CD4-positive, alpha-beta memory T cell (primary cell): ENCODE results near the gene HAPLN1. TPM values are rescaled to one million over a fixed set of nuclear protein-coding genes. Genes with fewer than 3 reads are reported as not detected.

ENCODE experiments used
- CTCF ChIA-PET: fragments of 350-600 bp; sonication (Branson Sonifier 250); formaldehyde crosslinking; loops from one replicate; lab custom pipeline; 2021; ENCODE audit warnings: inconsistent platforms; ENCODE audit not compliant: partially characterized antibody; lab: Charles Lee
- POLR2A ChIA-PET: fragments of 350-600 bp; sonication (Branson Sonifier 250); formaldehyde crosslinking; loops from one replicate; lab custom pipeline; 2021; ENCODE audit not compliant: partially characterized antibody; lab: Charles Lee
- DNase-seq, 5 donors: peaks; one replicate each; pipeline versions ENCODE4 v3.0.0 to v3.0.0-alpha.2; 2020 to 2022; ENCODE audit warnings: mixed read lengths in 1 of 5
- H3K27ac ChIP-seq: one replicate; pipeline ENCODE4 v1.7.0; 2013; ENCODE audit warnings: low read depth, low read length
- H3K27me3 ChIP-seq: 2 replicates; pipeline ENCODE4 v1.7.0; 2013; ENCODE audit warnings: mild to moderate bottlenecking, low read length, moderate library complexity; ENCODE audit not compliant: insufficient read depth
- H3K36me3 ChIP-seq: 2 replicates; pipeline ENCODE4 v1.7.0; 2013; ENCODE audit warnings: mild to moderate bottlenecking, low read length, moderate library complexity; ENCODE audit not compliant: insufficient read depth
- H3K4me1 ChIP-seq: 2 replicates; pipeline ENCODE4 v1.7.0; 2013; ENCODE audit warnings: mild to moderate bottlenecking, low read length, moderate library complexity; ENCODE audit not compliant: insufficient read depth
- H3K4me3 ChIP-seq, 2 donors: one replicate each; pipeline ENCODE4 v1.7.0; 2013; ENCODE audit warnings: low read length in 2 of 2, mild to moderate bottlenecking in 1 of 2
- H3K9me3 ChIP-seq, 2 donors: one replicate each; pipeline ENCODE4 v1.7.0; 2013; ENCODE audit warnings: low read length in 2 of 2, control low read depth in 1 of 2; ENCODE audit not compliant: control insufficient read depth in 1 of 2
- H3K27ac Mint-ChIP-seq, 7 donors: one replicate each; pipeline ENCODE4 v1.8.0; 2020 to 2021; ENCODE audit warnings: mixed read lengths in 7 of 7, mild to moderate bottlenecking in 6 of 7, inconsistent platforms in 3 of 7, moderate library complexity in 3 of 7
- H3K27me3 Mint-ChIP-seq, 2 donors: one replicate each; pipeline ENCODE4 v1.8.0; 2020 to 2021; ENCODE audit warnings: mixed read lengths in 2 of 2
- H3K36me3 Mint-ChIP-seq, 2 donors: one replicate each; pipeline ENCODE4 v1.8.0; 2020 to 2021; ENCODE audit warnings: mixed read lengths in 2 of 2, inconsistent platforms in 1 of 2, mild to moderate bottlenecking in 1 of 2
- H3K4me1 Mint-ChIP-seq, 4 donors: one replicate each; pipeline ENCODE4 v1.8.0; 2020 to 2021; ENCODE audit warnings: mixed read lengths in 4 of 4, mild to moderate bottlenecking in 1 of 4
- H3K4me3 Mint-ChIP-seq, 8 donors: one replicate each; pipeline ENCODE4 v1.8.0; 2020 to 2021; ENCODE audit warnings: mixed read lengths in 8 of 8, mild to moderate bottlenecking in 7 of 8, moderate library complexity in 6 of 8, inconsistent platforms in 3 of 8
- H3K9me3 Mint-ChIP-seq, 8 donors: one replicate each; pipeline ENCODE4 v1.8.0; 2020 to 2021; ENCODE audit warnings: mixed read lengths in 8 of 8, mild to moderate bottlenecking in 5 of 8, inconsistent platforms in 3 of 8, moderate library complexity in 1 of 8
- intact Hi-C: fragments of 100-400 bp; cut with micrococcal nuclease; formaldehyde crosslinking; loops from one replicate; pipeline ENCODE4 v1.15.1; 2023
- polyA plus RNA-seq, 2 donors: library from polyadenylated mRNA; unstranded; fragments of 300-500 nt; fragmentation: Illumina TruSeq; gene quantifications; one replicate each; pipeline ENCODE4 v1.2.3, GENCODE V29; 2021
- total RNA-seq, 2 experiments: library from RNA; stranded (reverse); gene quantifications; one replicate each; pipeline ENCODE4 v1.2.3, GENCODE V29; 2021

The HAPLN1 gene
- total and polyA plus RNA-seq, 4 experiments from 2014 or later: not detected

DNA sequence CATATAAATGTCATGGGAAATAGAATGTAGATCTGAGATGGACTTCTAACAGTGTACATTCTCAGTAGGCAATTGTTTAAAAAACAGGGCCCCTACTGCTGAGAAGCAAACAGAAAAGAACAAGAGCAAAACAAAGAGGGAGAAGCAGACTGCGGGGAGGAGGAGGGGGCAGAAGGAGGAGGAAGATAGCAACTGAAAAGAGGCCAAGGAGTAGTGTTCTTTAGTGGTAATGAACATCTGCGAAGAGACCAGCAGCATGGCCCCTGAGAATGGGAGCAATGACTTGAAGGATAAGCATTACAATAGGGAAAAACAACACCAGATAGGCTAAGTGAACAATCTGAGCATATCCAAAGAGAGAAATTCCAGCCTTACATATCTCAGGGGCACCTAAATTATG, 36.8 kb downstream of the HAPLN1 start:
- CTCF ChIA-PET: no interaction called here
- no peaks in the 10 kb centered on the region for H3K4me1 Mint-ChIP-seq
- intact Hi-C loops: no loop called here

DNA sequence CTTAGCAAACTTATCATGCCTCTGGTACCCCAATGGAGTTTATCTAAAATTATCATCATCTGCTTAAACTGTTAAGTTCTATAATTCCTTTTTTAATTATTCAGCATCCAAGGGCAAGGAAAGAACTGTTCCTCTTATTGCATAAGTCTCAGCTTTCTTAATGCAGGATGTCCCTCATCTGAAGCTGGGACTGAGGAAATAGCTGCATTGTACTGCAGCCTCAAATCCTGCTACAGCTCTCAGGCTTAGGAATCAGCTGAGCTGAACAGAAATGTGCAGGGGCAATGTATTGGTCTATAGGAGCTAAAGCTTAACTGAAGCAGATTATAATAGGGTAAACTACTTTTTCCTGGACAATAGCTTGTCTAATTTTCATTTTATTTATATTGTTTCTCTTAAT, 48.0 kb downstream of the HAPLN1 start:
- intact Hi-C loops: no loop called here
- H3K36me3 ChIP-seq: no peaks in the 10 kb centered on the region
- H3K27me3 Mint-ChIP-seq: no peaks in the 10 kb centered on the region
- H3K4me1 ChIP-seq: no peaks in the 10 kb centered on the region
- ChIA-PET CTCF (no interaction called here), POLR2A (no interaction called here)
- H3K9me3 ChIP-seq: no peaks in the 10 kb centered on the region
- no peak overlapping the region for H3K4me3 ChIP-seq
- H3K4me3 Mint-ChIP-seq: no peak overlapping the region
- H3K9me3 Mint-ChIP-seq: peaks cover 0 to 4% (median 0%) of the 10 kb centered on the region in 8 donors
- no peak for DNase-seq
- no peaks in the 10 kb centered on the region for H3K27me3 ChIP-seq
- no peak overlapping the region for H3K27ac ChIP-seq
- no peak overlapping the region for H3K27ac Mint-ChIP-seq
- H3K4me1 Mint-ChIP-seq: no peaks in the 10 kb centered on the region
- H3K36me3 Mint-ChIP-seq: no peaks in the 10 kb centered on the region

More for the DNA sequence above, 36.8 kb downstream of the HAPLN1 start:
- Mint-ChIP-seq H3K9me3 (peaks cover 0 to 2% (median 0%) of the 10 kb centered on the region in 8 donors), H3K4me3 (no peak overlapping the region), H3K27me3 (peaks cover 2 to 5% of the 10 kb centered on the region in 2 donors), H3K27ac (no peak overlapping the region), H3K36me3 (no peaks in the 10 kb centered on the region)
- Histone ChIP-seq H3K9me3 (no peaks in the 10 kb centered on the region), H3K4me1 (no peaks in the 10 kb centered on the region), H3K36me3 (no peaks in the 10 kb centered on the region), H3K4me3 (no peak overlapping the region), H3K27me3 (no peaks in the 10 kb centered on the region), H3K27ac (no peak overlapping the region)
- no peak for DNase-seq
- POLR2A ChIA-PET: interaction anchor here (0.8 kb wide), 1 partner anchor 10 kb away, joined by 3 read pairs; no protein-coding TSS in a partner anchor

DNA sequence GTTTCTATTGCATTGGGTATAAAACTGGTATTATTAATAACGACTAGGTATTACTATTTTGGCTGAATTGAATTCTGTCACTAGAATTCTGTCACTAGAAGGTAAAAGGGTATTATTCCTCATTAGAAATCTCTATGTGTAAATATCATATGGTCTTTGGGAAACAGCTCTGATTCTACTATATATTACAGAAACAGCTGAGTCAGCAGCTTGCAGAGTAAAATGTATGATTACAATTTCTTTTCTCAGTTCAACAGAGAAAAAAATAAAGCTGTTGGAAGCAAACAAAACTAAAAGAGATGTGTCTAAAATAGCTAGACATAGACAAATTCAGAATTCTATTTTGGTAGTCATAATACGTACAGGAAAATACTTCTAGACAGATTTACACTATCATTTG, 48.5 kb downstream of the HAPLN1 start:
- Histone ChIP-seq H3K4me1 (no peaks in the 10 kb centered on the region), H3K27ac (no peak overlapping the region), H3K4me3 (no peak overlapping the region), H3K36me3 (no peaks in the 10 kb centered on the region), H3K27me3 (no peaks in the 10 kb centered on the region), H3K9me3 (no peaks in the 10 kb centered on the region)
- intact Hi-C loops: no loop called here
- no peak overlapping the region for H3K4me3 Mint-ChIP-seq
- no peaks in the 10 kb centered on the region for H3K27me3 Mint-ChIP-seq
- ChIA-PET POLR2A (no interaction called here), CTCF (no interaction called here)
- no peaks in the 10 kb centered on the region for H3K36me3 Mint-ChIP-seq
- no peaks in the 10 kb centered on the region for H3K4me1 Mint-ChIP-seq
- H3K27ac Mint-ChIP-seq: no peak overlapping the region
- peaks cover 0 to 3% (median 0%) of the 10 kb centered on the region in 8 donors for H3K9me3 Mint-ChIP-seq
- no peak for DNase-seq

DNA sequence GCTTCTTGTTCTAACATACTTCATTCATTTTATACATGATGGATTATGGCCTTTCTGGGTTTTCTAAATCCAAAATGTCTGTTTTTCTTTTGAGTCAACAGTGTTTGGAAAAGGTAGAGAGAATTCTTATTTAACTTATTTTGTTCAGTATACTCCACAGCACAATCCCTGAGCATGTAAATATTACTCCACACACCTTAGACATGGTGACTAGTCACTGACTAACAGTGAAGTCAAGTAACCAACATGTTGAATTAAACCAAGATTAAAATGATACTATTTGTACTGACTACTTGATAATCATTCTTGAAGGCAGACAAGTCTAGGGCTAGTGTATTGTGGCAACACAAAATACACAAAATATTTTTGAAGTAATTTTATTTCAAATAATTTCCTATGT, 55.0 kb downstream of the HAPLN1 start:
- H3K36me3 Mint-ChIP-seq: no peaks in the 10 kb centered on the region

DNA sequence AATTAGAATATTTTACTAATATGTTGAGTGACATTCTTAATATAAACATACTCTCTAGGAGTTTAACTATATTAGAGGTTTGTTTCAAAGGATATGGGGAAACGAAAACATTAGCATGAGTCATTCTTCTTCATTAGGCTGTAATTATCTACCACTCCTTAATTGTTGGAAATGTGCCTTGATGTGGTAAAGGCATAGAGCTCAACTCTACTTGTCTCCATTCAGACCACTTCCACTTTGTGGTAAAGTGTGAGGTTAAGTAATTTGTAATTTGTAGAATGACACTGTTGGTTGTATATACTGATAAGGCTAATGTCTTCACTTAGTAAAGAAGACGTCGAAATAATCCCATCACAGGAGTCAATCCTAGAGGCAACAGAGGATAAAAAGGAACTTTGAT, 58.1 kb downstream of the HAPLN1 start:
- H3K4me1 Mint-ChIP-seq: no peaks in the 10 kb centered on the region
- Histone ChIP-seq H3K27ac (no peak overlapping the region), H3K27me3 (no peaks in the 10 kb centered on the region), H3K36me3 (no peaks in the 10 kb centered on the region), H3K4me3 (no peak overlapping the region), H3K4me1 (no peaks in the 10 kb centered on the region), H3K9me3 (no peaks in the 10 kb centered on the region)
- intact Hi-C loops: no loop called here
- no peaks in the 10 kb centered on the region for H3K36me3 Mint-ChIP-seq
- H3K4me3 Mint-ChIP-seq: no peak overlapping the region
- H3K27ac Mint-ChIP-seq: no peak overlapping the region
- peaks cover 0 to 2% (median 0%) of the 10 kb centered on the region in 8 donors for H3K9me3 Mint-ChIP-seq
- DNase-seq: no peak
- no peaks in the 10 kb centered on the region for H3K27me3 Mint-ChIP-seq
- ChIA-PET CTCF (no interaction called here), POLR2A (no interaction called here)

More for the DNA sequence above, 55.0 kb downstream of the HAPLN1 start:
- no peaks in the 10 kb centered on the region for H3K4me1 ChIP-seq
- no peak overlapping the region for H3K27ac ChIP-seq
- DNase-seq: no peak
- H3K27me3 Mint-ChIP-seq: no peaks in the 10 kb centered on the region
- POLR2A ChIA-PET: no interaction called here
- CTCF ChIA-PET: no interaction called here
- no peaks in the 10 kb centered on the region for H3K9me3 ChIP-seq
- no peak overlapping the region for H3K27ac Mint-ChIP-seq
- H3K4me3 ChIP-seq: no peak overlapping the region
- H3K4me1 Mint-ChIP-seq: no peaks in the 10 kb centered on the region
- H3K36me3 ChIP-seq: no peaks in the 10 kb centered on the region
- intact Hi-C loops: no loop called here
- no peak overlapping the region for H3K4me3 Mint-ChIP-seq
- H3K9me3 Mint-ChIP-seq: peaks cover 0 to 2% (median 0%) of the 10 kb centered on the region in 8 donors
- no peaks in the 10 kb centered on the region for H3K27me3 ChIP-seq

DNA sequence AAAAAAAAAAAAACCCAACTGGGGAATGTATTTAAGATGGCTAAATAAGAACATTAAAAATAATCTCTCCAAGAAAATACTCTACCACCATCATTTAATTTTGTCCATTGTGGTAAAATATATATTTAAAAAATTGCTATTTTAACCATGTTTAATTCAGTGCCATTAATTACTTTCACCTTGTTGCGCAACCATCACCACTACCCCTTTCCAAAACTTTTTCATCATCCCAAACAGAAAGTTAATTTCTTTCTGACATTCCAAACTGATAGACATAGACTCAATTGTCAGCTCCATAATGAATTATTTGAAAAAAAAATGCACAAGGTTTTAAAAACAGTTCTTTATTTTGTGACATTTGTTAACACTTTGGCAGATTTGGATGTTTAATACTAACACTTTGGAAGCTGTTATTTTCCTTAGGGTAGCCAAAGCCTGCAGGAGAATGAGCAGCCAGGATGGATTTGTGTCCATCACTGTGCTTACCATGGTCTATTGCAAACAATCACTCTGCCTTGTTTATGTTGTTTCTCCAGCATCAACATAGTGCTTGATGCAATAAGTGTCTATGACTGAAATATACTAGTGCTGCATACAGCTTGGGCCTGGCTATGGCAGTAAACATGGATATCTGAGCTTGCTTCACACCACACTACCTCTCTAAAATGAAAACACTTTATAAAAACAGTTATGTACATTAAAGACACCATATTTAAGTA, 62.7 kb downstream of the HAPLN1 start:
- Histone ChIP-seq H3K36me3 (no peaks in the 10 kb centered on the region), H3K27me3 (no peaks in the 10 kb centered on the region), H3K4me1 (no peaks in the 10 kb centered on the region), H3K4me3 (no peak overlapping the region), H3K9me3 (no peaks in the 10 kb centered on the region), H3K27ac (no peak overlapping the region)
- ChIA-PET CTCF (no interaction called here), POLR2A (no interaction called here)
- intact Hi-C loops: no loop called here
- no peak overlapping the region for H3K4me3 Mint-ChIP-seq
- DNase-seq: no peak
- peaks cover 0 to 3% of the 10 kb centered on the region in 2 donors for H3K27me3 Mint-ChIP-seq
- H3K4me1 Mint-ChIP-seq: no peaks in the 10 kb centered on the region
- H3K36me3 Mint-ChIP-seq: no peaks in the 10 kb centered on the region
- H3K9me3 Mint-ChIP-seq: peaks cover 0 to 3% (median 0%) of the 10 kb centered on the region in 8 donors
- H3K27ac Mint-ChIP-seq: no peak overlapping the region

DNA sequence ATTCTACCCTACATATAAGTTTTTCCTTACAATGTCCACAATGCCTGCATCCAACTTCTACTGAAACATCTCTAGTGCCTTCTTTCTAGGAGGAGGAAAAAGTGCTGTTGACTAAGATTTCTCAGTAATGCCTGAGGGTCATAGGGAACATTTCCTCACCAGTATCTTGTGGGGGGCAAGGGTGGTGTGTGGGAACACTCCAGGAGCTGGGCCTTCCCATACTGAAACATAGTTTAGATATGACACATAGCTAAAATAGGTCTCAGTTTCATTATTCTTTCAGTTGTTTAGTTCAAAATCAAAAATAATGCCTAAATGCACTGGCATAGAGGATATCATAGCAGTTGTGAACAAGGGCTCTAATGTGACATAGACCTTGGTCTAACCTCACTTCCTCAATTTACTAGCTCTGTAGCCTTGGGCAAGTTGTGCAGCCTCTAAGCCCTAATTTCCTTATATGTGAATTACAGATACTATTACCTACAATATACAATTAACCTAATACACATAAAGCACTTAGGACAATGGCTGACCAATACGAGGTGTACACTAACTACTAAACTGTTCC, 66.1 kb downstream of the HAPLN1 start:
- intact Hi-C loops: no loop called here
- Mint-ChIP-seq H3K27ac (no peak overlapping the region), H3K36me3 (no peaks in the 10 kb centered on the region), H3K27me3 (peaks cover 0 to 3% of the 10 kb centered on the region in 2 donors), H3K9me3 (peaks cover 0 to 3% (median 0%) of the 10 kb centered on the region in 8 donors), H3K4me3 (no peak overlapping the region), H3K4me1 (no peaks in the 10 kb centered on the region)
- DNase-seq: no peak
- ChIA-PET CTCF (no interaction called here), POLR2A (no interaction called here)
- no peaks in the 10 kb centered on the region for H3K9me3 ChIP-seq
- no peaks in the 10 kb centered on the region for H3K36me3 ChIP-seq
- no peak overlapping the region for H3K4me3 ChIP-seq
- no peaks in the 10 kb centered on the region for H3K27me3 ChIP-seq
- no peaks in the 10 kb centered on the region for H3K4me1 ChIP-seq
- no peak overlapping the region for H3K27ac ChIP-seq
